ENCODE results near the gene RAD54L. TPM values are rescaled to one million over a fixed set of nuclear protein-coding genes. Genes with fewer than 3 reads are reported as not detected.
"Not testable (repeated sequence)": the region's sequence is repeated elsewhere in the genome, so short reads cannot be mapped to it uniquely, and the experiment has no call there.

RAD54L gene
- polyA plus RNA-seq, 1 of the 3 experiments (the other 2 are of a cell fraction): 11.5 TPM

- POLR2A ChIA-PET: interaction anchor here (0.7 kb wide), 1 partner anchor 99 kb away, joined by 3 read pairs; no protein-coding TSS in a partner anchor
- 95% methylated on average over 6 of the region's 6 CpGs for WGBS (ENCODE audit: low lambda C conversion rate)
- DNase-seq; H4K20me1 ChIP-seq (ENCODE audit: insufficient read depth); CTCF ChIA-PET; H3K27me3 ChIP-seq (ENCODE audit: insufficient read depth); H3K9me2 ChIP-seq; H3K27ac ChIP-seq (ENCODE audit: low read depth in 2 of 2, low read length in 1 of 2); H3F3A ChIP-seq (replicated peaks; ENCODE audit: insufficient read depth); H3K4me3 ChIP-seq (ENCODE audit: low read depth in 2 of 2, low read length in 1 of 2); H3K4me2 ChIP-seq; H2AFZ ChIP-seq (ENCODE audit: low read depth); H3K36me3 ChIP-seq (replicated peaks in 1 of 2; ENCODE audit: control insufficient read depth in 1 of 2, insufficient read depth in 2 of 2, low read length in 1 of 2); H3K79me2 ChIP-seq (ENCODE audit: insufficient read depth); H3K9me3 ChIP-seq; H3K4me1 ChIP-seq (ENCODE audit: control insufficient read depth in 1 of 2, insufficient read depth in 2 of 2, low read depth in 1 of 2, low read length in 1 of 2); H3K9ac ChIP-seq: not testable (repeated sequence)
Measured at GRCh38 chr1:46322191-46322590, 74.6 kb downstream of the RAD54L start.

- H3K9me3 ChIP-seq; H3F3A ChIP-seq (replicated peaks; ENCODE audit: insufficient read depth); H4K20me1 ChIP-seq (ENCODE audit: insufficient read depth); H3K4me2 ChIP-seq; H3K4me1 ChIP-seq (ENCODE audit: control insufficient read depth in 1 of 2, insufficient read depth in 2 of 2, low read depth in 1 of 2, low read length in 1 of 2); H3K79me2 ChIP-seq (ENCODE audit: insufficient read depth); H3K9ac ChIP-seq; DNase-seq; H3K9me2 ChIP-seq; H3K4me3 ChIP-seq (ENCODE audit: low read depth in 2 of 2, low read length in 1 of 2); H3K27ac ChIP-seq (ENCODE audit: low read depth in 2 of 2, low read length in 1 of 2); POLR2A ChIA-PET; H3K27me3 ChIP-seq (ENCODE audit: insufficient read depth); H2AFZ ChIP-seq (ENCODE audit: low read depth); H3K36me3 ChIP-seq (replicated peaks in 1 of 2; ENCODE audit: control insufficient read depth in 1 of 2, insufficient read depth in 2 of 2, low read length in 1 of 2): not testable (repeated sequence)
- CTCF ChIA-PET: interaction anchor here (1.0 kb wide), 1 partner anchor 16 kb away, joined by 3 read pairs; no protein-coding TSS in a partner anchor
- 94% methylated on average over 11 of the region's 11 CpGs for WGBS (ENCODE audit: low lambda C conversion rate)
Measured at GRCh38 chr1:46325285-46326076, 77.9 kb downstream of the RAD54L start.

Other genes with a start within 250 kb of the RAD54L start
- gene PIK3R3, start 115.1 kb upstream of the RAD54L start, polyA plus RNA-seq (2012; rRNA removed): 4.0 and 6.2 TPM in 2 replicates
- gene TSPAN1, start 72.7 kb upstream of the RAD54L start, polyA plus RNA-seq (2012; rRNA removed): 12.2 and 13.9 TPM in 2 replicates
- gene P3R3URF, start 71.3 kb upstream of the RAD54L start, polyA plus RNA-seq (2012; rRNA removed): not detected in 2 replicates
- 165 and 198 TPM in 2 replicates for gene POMGNT1, start 49.3 kb upstream of the RAD54L start, polyA plus RNA-seq (2012; rRNA removed)
- 4.6 and 5.1 TPM in 2 replicates for gene LURAP1, start 44.4 kb upstream of the RAD54L start, polyA plus RNA-seq (2012; rRNA removed)
- 59.3 and 66.0 TPM in 2 replicates for gene LRRC41, start 55.9 kb downstream of the RAD54L start, polyA plus RNA-seq (2012; rRNA removed)
- gene UQCRH, start 55.9 kb downstream of the RAD54L start, polyA plus RNA-seq (2012; rRNA removed): 971 and 1,411 TPM in 2 replicates
- 14.7 and 18.8 TPM in 2 replicates for gene NSUN4, start 93.0 kb downstream of the RAD54L start, polyA plus RNA-seq (2012; rRNA removed)
- 1.2 TPM in 2 replicates for gene FAAH, start 146.6 kb downstream of the RAD54L start, polyA plus RNA-seq (2012; rRNA removed)
- not detected in 2 replicates for gene DMBX1, start 242.1 kb downstream of the RAD54L start, polyA plus RNA-seq (2012; rRNA removed)